Measurements from ENCODE around the gene RAI1.
"Not testable (repeated sequence)": the region's sequence is repeated elsewhere in the genome, so short reads cannot be mapped to it uniquely, and the experiment has no call there.

Gene RAI1

DNA sequence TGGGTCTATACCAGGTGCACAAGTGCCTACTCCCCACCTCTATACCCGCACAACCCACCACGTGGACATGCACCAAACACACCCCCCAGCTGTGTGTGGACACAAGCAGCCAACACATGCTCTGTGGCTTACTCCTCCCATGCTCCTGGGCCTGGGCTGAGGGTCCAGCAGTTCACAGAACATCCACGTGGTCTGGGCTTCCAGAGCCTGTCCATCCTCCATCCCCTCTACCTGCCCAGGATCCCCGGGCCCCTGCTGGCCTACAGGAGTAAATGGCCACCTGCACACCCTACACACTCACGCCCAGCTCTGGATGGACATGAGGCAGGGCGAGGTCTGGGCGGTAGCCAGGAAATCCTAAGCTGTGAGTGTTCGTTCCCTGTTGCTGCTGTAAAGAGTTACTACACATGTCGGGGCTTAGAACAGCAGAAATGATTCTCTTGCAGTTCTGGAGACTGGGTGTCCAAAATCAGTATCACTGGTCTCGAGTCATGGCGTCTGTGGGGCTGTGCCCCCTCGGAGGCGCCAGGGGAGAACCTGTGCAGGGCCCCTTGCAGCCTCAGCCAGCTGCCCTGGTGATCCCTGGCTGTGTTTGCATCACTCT is 15.0 kb upstream of the RAI1 start:
- no peak for DNase-seq

DNA sequence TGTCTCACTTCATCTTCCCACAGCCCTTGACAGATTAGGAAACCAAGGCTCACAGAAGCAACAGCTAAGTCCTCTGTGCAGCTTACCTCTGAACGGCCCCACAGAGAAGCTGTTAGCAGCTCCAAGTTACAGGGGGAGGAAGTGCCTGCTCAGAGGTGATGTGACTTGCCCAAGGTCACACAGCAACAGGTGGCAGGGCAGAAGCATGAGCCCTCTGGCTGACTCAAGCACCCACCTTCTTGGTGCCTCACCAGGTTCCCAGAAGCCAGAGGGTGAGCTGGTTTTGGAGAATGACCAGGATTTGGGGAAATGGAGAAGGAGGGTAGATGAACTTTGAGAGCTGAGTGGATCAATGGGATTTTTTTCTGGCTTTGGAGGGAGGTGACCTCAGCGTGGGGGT is 14.0 kb upstream of the RAI1 start:
- no peak for DNase-seq

DNA sequence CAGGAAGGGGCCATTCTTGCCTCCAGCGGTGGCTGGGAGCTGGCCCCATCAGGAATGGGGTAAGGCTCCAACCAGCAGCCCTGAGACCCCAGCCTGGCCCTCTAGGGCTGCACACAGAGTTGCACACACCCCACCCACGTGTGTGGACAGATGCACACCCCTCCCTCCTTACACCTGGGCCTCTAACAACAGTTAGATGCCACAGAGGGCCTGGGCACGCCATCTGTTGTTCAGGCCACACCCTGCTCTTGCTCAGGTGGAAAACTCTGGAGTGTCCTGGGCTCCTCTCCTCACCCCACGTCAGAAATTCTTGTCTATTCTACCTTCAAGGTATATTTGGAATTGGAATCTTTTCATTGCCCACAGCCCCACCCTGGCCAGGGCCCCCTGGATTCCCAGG is 13.3 kb upstream of the RAI1 start:
- no peak for DNase-seq

DNA sequence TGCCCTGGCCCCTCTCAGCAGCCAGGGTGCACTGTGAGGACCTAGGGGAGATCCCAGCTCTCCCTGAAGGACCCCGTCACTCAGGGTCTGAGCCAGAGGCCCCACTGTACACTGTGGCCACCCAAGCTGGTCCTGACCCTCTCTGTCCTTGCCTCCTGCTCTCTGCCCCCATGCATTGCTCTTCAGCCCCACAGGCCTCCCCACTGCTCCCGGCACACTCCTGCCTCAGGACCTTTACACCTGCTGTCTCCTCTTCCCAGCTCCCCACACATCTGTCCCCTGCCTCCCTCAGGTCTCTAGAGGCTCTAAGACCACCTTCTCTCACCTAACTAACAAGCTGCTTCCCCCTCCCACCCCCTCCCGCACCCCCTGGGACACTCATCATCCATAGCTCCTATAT is 12.9 kb upstream of the RAI1 start:
- no peak for DNase-seq

DNA sequence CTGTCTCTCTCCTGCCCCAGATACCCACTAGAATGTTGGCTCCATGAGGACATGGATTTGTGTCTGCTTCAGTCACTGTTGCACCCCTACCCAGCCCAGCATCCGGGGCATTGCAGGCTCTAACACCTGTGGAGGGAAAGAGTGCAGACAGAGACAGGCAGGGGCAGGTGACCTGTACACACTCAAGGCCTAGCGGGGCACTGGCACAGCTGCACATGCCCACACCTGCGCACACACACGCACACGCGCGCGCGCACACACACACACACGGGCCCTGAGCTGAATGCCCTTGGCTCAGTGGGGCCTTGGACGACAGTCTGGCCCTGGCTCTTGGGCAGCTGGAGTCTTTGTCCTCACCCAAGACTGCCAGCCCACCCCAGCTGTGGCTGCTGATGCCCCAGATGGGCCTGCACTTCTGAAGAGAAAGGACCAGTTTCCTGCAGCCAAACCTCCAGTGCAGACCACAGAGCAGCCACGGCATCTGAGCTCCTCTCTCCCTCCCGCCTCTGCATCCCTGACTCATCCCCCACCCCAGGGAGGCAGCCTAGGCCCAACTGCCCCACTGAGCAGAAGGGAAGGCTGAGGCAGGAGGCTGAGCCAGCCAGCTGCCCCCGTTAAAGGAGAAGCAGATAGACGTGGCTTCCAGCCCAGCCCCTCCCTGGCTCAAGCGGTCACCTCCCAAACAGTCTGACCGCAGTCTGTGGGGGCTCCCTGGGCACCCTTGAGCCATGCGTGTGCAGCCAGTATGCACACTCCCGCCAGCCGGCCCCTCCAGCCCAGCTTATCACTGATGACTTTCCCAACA is 12.3 kb upstream of the RAI1 start:
- DNase-seq: no peak

DNA sequence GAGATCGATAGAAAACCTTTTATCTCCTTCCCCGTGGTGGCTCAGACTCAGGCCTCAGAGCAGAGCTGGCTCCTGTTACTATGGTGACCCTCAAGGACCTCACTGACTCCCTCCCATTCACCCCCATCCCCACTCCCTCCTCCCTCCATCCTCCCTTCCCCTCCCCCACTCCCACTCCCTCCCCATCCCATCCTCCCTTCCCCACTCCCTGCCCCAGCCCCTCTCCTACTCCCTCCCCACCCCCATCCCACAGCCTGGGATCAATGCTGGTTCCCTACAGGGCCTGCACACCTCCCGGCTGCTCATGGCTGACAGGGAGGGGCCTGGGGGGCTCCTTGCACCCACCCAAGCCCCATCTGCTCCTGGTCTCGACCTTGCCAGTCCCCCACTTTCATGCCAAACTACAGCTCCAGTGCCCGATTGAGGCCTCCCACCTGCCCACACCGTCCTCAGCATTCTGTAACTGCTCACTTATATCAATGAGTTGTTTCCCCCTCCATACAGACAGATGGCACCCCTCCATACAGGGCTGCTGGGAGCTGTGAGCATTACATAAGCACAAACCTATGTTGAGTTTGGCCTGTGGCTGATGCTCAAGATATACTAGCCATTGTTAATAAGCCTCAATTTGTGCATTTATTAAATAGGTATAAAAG is 11.6 kb upstream of the RAI1 start:
- DNase-seq: no peak

DNA sequence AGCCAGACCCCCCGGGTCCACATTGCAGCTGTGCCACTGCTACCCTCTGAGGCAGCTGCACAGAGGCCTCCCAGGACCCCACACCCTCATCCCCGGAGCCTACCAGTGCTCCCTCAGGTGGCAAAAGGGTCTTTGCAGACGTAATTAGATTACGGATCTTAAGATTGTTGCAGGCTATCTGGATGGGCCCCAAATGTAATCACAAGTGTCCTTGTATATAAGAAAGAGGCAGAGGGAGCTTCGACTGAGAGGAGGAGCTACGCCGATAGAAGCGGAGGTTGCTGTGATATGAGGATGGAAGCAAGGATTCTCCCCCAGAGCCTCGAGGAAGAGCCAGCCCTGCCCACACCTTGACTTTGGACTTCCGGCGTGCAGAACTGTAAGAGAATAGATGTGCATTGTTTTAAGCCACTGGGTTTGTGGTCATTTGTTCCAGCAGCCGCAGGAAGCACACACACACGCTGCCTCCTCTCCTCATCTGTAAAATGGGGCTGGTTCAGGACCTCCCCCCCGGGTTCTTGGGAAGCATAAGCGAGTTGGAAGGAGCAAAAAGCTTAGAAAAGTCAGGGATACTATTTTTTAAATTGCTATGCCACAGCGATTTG is 10.5 kb upstream of the RAI1 start:
- DNase-seq: no peak

DNA sequence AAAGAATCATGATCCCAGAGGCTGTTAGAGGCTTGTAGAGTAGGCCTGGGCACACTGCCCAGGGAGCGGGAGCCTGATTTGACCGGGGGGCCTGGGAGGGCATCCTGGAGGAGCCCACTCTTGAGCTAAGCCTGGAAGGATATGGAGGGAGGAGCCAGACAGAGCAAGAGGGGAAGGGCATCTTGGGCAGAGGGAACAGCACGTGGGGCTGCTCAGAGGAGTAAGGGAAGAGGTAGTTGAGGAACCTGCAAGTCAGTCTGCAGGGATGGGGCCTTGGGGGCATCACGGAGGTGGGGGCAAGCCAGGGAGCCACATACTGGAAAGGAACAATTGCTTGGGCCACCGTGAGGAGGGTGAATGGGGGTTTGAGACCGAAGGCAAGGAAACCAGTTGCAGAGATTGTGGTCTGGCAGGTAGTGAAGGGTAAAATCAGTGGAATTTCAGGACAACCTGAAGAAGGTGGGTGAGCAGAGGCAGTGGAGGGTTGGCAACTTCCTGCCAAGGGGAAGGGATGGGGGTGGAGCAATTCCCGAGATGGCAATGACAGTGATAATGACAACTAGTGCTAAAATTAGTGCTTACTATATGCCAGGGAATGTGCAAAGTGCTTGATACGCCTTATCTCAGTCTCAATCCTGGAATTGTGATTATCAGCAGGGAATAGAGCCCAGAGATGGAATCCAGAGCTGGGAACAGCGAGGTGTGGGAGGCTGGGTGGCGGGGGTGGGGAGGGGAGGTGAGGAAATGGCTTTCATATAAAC is 9.7 kb upstream of the RAI1 start:
- DNase-seq: no peak

DNA sequence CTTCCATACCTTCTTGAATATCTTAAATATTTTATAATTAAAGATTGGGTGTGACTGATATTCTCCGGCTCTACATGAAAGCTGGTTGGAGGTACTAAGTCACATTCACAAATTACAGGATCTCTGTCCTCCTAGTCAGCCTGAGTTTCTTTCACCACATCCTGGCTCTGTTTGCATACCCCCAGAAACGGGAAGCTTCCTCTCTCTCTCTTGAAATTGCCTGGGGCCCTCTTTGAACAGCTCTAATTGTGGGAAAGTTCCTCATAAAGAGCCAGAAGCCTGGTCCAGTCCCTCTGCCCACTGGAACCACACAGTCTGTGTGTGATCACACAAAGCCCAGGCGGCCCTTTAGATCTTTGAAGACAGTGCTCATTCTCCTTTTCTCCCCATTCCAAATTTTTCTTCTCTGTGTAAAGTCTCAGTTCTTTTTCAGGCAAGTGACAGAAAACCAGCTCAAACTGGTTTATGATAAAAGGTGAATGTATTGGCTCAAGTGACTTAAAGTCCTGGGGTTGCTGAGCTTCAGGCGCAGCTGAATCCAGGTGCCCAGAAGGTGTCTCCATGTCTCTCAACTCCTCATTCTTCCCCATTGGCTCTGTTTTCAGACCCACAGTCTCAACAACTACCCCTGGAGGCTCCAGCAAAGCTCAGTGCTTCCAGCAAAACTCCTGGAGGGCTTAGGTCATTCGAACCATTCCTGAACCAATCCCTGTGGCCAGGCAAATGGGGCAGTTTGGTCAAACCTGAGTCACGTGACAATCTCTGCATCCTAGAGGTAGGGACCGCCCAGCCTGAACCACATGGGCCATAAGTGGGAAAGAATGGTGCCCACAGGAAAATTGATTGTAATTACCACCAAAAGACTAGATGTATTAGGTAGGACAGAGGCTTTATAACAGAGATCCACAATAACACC is 8.5 kb upstream of the RAI1 start:
- no peak for DNase-seq

DNA sequence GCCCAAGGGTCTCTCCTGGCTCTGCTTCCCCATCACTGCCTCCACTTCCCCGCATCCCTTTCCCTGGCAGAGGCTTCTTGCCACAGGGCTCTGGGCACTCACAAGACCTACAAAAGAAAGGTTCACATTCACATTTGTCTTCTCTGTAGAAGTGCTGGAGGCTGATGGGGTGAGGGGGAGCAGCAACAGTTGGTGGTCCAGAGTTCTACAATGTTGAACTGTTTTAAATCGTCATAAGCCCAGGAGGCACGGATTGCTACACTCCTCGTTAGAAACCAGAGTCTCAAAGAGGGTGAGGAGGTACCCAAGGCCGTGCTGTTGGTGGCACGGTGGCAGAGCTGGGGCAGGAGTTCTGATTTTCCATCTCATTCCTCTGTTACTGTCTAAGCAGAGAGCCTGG is 5.8 kb upstream of the RAI1 start:
- DNase-seq: no peak

DNA sequence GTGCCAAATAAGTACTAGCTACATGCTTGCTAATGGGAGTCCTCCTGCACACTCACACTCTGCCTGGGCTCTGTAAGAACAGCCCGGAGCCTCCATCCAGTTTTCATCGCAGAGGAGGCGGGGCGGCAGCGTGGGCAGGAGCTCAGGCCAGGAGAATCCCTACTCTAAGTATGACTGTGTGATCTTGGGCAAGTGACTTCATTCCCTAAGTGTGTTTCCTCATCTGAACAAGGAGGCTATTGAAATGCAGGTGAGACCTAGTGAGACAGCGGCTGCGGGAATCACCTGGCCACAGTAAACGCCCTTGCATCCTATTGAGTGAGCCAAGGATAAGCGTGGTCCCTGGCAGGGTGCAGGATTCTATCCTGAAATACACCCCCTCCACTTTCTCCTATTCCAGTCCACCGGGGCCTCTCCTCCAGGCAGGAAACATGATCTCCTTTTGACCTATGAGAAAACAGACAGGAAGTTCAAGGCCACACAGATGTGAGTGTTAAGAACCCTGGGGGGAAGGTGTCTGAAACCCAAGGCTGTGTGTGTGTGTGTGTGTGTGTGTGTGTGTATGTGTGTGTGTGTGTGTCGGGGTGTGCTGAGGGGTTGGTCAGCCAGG is 5.2 kb upstream of the RAI1 start:
- DNase-seq: peak; percentile 22 to 62

DNA sequence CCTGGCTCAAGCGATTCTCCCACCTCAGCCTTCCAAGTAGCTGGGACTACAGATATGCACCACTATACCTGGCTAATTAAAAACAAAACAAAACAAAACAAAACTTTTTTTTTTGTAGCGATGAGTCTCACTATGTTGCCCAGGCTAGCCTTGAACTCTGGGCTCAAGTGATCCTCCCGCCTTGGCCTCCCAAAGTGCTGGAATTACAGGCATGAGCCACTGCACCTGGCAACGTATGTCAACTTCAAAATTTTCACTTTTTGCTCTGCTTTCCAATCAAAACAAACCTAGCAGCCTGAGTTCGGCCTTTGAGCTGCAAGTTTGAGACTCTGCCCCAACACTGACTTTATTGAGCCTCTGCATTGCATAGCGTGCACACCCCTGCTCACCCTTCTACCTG is 4.5 kb upstream of the RAI1 start:
- DNase-seq: no peak

DNA sequence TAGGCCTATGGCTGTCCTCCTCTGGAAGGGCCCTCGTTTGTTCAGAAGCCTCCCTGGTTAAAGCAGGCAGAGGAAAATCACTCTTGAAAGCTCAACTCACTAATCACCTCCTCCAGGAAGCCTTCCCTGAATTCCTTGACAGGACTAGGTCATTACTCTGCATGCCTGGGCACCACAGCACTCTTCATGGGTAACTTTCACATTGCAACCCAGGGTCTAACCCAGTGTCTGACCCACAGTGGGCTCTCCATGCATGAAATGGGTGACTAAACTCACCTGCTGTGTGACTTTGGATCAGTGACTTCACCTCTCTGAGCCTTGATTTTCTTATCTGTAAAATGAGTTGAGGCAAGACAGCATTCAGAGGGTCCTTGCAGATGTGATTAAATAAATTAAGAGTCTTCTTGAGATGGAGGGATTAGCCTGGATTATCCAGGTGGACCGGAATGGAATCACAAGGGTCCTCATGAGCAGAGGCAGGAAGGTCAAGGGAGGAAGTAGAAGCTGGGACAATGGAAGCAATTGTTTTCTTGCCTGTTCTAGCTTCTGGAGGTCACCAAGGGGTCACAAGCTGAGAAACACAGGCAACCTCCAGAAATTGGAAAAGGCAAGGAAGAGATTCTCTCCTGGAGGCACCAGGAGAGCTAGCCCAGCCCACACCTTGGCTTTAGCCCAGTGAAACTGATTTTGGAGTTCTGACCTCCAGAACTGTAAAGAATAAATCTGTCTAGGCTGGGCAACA is 3.8 kb upstream of the RAI1 start:
- no peak for DNase-seq

DNA sequence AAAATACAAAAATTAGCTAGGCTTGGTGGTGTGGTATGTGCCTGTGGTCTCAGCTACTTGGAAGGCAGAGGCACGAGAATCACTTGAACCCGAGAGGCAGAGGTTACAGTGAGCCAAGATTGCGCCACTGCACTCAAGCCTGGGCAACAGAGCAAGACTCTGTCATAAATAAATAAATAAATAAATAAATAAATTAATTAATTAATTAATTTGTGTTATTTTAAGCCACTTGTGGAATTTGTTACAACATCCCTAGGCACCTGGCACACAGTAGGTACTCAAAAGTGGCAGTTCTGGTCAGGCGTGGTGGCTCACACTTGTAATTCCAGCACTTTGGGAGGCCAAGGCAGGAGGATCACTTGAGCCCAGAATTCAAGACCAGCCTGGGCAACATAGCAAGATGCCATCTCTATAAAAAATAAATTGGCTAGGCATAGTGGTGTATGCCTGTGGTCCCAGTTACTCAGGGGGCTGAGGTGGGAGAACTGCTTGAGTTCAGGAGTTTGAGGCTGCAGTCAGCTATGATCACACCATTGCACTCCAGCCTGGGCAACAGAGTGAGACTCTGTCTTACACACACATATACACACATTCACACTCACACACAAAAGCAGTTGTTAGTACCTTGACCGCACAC is 3.1 kb upstream of the RAI1 start:
- not testable (repeated sequence) for DNase-seq

DNA sequence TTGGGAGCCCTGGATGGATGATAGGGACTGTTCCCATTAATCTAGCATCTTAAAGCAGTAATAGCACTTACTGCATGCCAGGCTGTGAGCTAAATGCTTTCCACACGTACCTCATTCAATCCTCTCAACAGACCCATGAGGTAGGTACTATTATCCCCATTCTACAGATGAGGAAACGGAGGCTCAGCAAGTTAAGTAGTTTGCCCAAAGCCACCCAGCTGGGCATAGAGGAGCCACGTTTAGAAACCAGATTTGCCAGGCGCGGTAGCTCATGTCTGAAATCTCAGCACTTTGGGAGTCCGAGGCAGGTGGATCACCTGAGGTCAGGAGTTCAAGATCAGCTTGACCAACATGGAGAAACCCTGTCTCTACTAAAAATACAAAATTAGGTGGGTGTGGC is 2.0 kb upstream of the RAI1 start:
- no peak for DNase-seq

DNA sequence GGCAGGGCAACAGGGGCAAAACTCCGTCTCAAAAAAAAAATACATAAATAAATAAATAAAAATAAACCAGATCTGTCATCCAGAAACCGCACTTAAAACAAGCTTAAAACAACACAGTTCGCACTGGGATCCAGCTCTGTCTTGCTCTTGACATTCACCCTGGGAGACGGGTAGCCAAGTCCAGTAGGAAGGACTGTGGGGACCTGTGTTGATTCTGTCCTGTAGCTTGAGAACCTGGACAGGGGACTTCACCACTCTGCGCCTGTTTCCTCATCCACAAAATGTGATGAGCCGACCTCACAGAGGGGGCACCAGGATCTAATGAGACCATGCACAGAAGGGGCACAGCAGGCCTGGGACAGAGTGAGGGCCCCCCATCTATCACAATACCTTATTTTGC is 1.5 kb upstream of the RAI1 start:
- no peak for DNase-seq

DNA sequence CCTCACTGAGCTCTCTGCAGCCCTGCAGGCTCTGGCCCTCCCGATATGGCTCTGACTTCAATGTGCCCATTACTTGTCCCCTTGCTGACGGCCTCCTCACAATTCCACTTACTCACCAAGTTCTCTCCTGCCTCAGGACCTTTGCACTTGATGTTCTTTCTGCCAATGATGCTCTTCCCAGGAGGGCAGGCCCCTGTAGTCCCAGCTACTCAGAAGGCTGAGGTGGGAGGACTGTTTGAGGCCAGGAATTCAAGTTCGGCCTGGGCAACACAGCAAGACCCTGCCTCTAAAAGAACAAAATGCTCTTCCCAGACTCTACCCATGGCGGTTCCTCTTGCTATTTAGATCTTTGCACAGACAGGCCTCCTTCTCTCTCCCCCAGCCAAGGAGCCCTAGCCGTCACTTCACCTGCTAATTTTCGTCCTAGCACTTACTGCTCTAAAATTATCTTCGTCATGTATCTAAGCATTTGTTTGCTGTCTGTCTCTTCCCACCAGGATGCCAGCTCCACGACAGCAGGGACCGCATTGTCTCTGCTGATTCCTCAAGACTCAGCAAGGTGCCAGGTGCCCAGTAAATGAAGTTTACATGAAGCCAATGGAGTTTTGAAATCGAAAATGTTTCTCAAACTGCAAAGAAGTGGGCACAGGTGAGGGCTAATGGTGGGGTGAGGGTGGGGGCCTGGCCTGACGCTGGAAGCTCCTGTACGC is 626 bp upstream of the RAI1 start:
- DNase-seq: no peak

DNA sequence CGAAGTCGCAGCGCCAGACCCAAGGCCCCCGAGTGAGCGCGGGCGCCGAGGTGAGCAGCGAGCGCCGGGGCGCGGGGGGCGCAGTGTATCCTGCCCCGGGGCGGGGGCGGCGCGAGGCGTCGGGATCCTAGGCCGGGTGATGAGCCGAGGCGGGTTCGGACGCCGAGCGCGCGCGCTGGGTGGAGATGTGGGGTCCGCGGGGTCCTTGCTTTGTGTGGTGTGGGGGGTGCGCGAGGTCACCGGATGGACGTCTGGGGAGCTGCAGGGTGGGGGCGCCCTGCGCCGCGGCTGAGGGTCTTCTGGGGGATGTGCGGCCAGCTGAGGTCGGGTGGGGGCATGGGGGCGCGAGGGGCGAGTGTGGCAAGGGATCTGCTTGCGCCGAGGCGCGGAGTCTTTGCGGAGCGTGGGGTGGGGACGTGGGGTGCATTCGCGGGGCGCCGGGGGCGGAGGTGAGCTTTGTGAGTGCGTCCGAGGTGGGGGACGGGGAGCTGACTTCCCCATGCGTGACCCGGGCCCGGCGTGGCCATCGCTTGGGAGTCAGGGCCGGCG is 560 bp downstream of the RAI1 start:
- DNase-seq: peak in 1 of 2 donors; percentile 32

DNA sequence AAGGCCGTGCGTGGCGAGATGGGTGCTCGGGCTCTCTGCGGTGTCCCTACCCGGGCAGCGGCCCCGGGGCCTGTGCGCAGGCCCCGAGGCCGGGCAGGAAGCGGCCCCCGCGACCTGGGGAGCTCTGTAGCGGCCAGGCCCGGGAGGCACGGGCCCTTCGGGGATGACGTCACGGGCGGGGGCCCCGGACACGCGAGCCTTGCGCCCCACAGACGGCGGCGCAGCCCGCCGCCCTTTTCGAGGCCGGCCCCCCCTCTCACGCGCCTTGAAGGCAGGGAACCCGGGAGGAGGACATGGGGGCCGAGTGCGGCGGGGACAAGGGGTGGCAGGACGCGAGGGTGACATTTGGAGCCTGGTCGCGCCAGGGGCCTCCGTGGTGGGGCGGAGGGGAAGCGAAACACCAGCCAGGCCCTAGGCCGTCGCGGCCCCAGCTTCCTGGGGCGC is 1.1 kb downstream of the RAI1 start:
- peak; percentile 60 for DNase-seq
